ENCODE data around the gene NCR1.

Gene NCR1

DNA sequence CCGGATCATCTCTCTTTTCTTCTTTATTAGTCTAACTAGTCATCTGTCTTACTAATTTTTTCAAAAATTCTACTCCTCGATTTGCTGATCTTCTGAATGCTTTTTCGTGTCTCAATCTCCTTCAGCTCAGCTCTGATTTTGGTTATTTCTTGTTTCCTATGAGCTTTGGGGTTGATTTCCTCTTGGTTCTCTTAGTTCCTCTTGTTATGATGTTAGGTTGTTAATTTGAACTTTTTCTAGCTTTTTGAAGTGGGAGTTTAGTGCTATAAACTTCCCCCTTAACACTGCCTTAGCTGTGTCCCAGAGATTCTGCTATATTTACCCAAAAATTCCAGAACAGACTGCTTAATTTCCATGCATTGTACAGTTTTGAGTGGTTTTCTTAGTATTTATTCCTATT, 28.5 kb upstream of the NCR1 start:
- Histone ChIP-seq H3K4me3 (replicated peaks; ENCODE audit: low read depth, low read length) (no peak overlapping the region), H3K36me3 (ENCODE audit: control insufficient read depth, insufficient read depth, low read length) (no peaks in the 10 kb centered on the region), H3K27me3 (replicated peaks; ENCODE audit: control insufficient read depth, insufficient read depth, low read length) (no peaks in the 10 kb centered on the region; the same call in 1 of the 2 replicates)
- no peak for DNase-seq (ENCODE audit: extremely low read depth, insufficient read length)
- TF ChIP-seq CTCF (IDR thresholded peaks at IDR 0.05; ENCODE audit: insufficient read depth, low read length, poor library complexity, severe bottlenecking): no peak

DNA sequence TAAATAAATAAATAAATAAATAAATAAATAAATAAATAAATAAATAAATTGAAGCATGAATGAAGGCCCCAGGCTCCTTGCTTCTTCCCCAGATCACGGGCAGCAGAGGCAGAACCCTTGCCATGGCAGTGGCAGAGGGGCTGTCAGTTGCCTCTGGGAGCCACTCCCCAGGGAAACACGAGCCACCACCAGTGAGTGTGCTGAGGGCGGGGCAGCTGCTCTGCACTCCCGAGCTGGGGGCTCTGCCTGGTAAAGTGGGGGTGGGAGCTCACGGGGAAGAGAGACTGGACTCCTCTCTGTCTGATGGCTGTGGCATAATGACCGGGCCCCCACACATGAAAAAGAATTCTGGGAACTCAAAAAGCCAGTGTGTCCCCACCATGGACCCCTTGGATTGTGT, 24.1 kb upstream of the NCR1 start:
- Histone ChIP-seq H3K4me3 (replicated peaks; ENCODE audit: low read depth, low read length) (no peak overlapping the region), H3K36me3 (ENCODE audit: control insufficient read depth, insufficient read depth, low read length) (no peaks in the 10 kb centered on the region), H3K27me3 (replicated peaks; ENCODE audit: control insufficient read depth, insufficient read depth, low read length) (no peaks in the 10 kb centered on the region)
- TF ChIP-seq CTCF (IDR thresholded peaks at IDR 0.05; ENCODE audit: insufficient read depth, low read length, poor library complexity, severe bottlenecking): no peak
- DNase-seq (ENCODE audit: extremely low read depth, insufficient read length): no peak

DNA sequence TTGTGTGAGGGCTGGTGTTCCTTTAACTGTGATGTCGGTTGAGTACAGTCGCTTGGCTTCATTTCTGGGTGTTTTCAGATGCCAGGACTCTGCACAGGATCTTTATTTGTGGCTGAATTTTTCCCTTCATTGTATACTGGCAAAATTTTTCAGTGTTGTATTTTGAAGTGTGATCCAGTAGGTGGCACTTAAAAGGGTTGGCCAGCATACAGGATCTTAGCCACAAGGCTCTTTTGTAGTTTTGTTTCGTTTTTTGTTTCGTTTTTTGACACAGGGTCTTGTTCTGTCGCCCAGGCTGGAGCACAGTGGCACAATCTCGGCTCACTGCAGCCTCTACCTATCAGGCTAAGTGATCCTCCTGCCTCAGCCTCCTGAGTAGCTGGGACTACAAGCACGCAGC, 23.2 kb upstream of the NCR1 start:
- H3K27me3 ChIP-seq (replicated peaks; ENCODE audit: control insufficient read depth, insufficient read depth, low read length): no peaks in the 10 kb centered on the region
- DNase-seq (ENCODE audit: extremely low read depth, insufficient read length): no peak
- no peaks in the 10 kb centered on the region for H3K36me3 ChIP-seq (ENCODE audit: control insufficient read depth, insufficient read depth, low read length)
- no peak overlapping the region for H3K4me3 ChIP-seq (replicated peaks; ENCODE audit: low read depth, low read length)
- peak; percentile 39 for TF ChIP-seq CTCF (IDR thresholded peaks at IDR 0.05; ENCODE audit: insufficient read depth, low read length, poor library complexity, severe bottlenecking)

- no peak for TF ChIP-seq CTCF (IDR thresholded peaks at IDR 0.05; ENCODE audit: insufficient read depth, low read length, poor library complexity, severe bottlenecking)
- Histone ChIP-seq H3K36me3 (ENCODE audit: control insufficient read depth, insufficient read depth, low read length) (no peaks in the 10 kb centered on the region), H3K27me3 (replicated peaks; ENCODE audit: control insufficient read depth, insufficient read depth, low read length) (no peaks in the 10 kb centered on the region), H3K4me3 (replicated peaks; ENCODE audit: low read depth, low read length) (no peak overlapping the region)
- DNase-seq (ENCODE audit: extremely low read depth, insufficient read length): no peak
These were observed 22.7 kb upstream of the NCR1 start for GRCh38 chr19:54883228-54883627.

- no peak overlapping the region for H3K4me3 ChIP-seq (replicated peaks; ENCODE audit: low read depth, low read length)
- no peak for TF ChIP-seq CTCF (IDR thresholded peaks at IDR 0.05; ENCODE audit: insufficient read depth, low read length, poor library complexity, severe bottlenecking)
- no peaks in the 10 kb centered on the region; the same call in 1 of the 2 replicates for H3K27me3 ChIP-seq (replicated peaks; ENCODE audit: control insufficient read depth, insufficient read depth, low read length)
These were observed 17.7 kb upstream of the NCR1 start for GRCh38 chr19:54888239-54888638.

DNA sequence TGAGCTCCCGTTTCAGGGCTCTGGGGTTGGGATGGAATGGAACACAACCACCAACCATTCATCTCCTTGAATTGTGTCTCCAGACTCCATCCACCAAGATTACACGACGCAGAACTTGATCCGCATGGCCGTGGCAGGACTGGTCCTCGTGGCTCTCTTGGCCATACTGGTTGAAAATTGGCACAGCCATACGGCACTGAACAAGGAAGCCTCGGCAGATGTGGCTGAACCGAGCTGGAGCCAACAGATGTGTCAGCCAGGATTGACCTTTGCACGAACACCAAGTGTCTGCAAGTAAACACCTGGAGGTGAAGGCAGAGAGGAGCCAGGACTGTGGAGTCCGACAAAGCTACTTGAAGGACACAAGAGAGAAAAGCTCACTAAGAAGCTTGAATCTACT, 16.4 kb upstream of the NCR1 start:
- Histone ChIP-seq H3K27me3 (replicated peaks; ENCODE audit: control insufficient read depth, insufficient read depth, low read length) (no peaks in the 10 kb centered on the region; the same call in 1 of the 2 replicates), H3K4me3 (replicated peaks; ENCODE audit: low read depth, low read length) (no peak overlapping the region), H3K36me3 (ENCODE audit: control insufficient read depth, insufficient read depth, low read length) (no peaks in the 10 kb centered on the region)
- DNase-seq (ENCODE audit: extremely low read depth, insufficient read length): no peak
- no peak for TF ChIP-seq CTCF (IDR thresholded peaks at IDR 0.05; ENCODE audit: insufficient read depth, low read length, poor library complexity, severe bottlenecking)

More at GRCh38 chr19:54888239-54888638, 17.7 kb upstream of the NCR1 start:
- H3K36me3 ChIP-seq (ENCODE audit: control insufficient read depth, insufficient read depth, low read length): no peaks in the 10 kb centered on the region
- DNase-seq (ENCODE audit: extremely low read depth, insufficient read length): no peak

All from GM06990 (cell line).